HEK293 (cell line): ENCODE measurements around the gene PLEKHA6.

ENCODE experiments used
- CTCF ChIP-seq: fragments of 450-650 bp; formaldehyde crosslinking; IDR thresholded peaks from 2 replicates; pipeline ENCODE4 v1.5.1; 2016; ENCODE audit warnings: missing biosample characterization, missing genetic modification characterization
- KLF8 ChIP-seq: fragments of 450-650 bp; formaldehyde crosslinking; IDR thresholded peaks from 2 replicates; pipeline ENCODE4 v1.5.1; 2016; ENCODE audit warnings: missing biosample characterization, missing genetic modification characterization
- PBX3 ChIP-seq: sonication (generic); formaldehyde crosslinking; IDR thresholded peaks from 2 replicates; pipeline ENCODE4 v1.8.1; 2022; ENCODE audit warnings: mild to moderate bottlenecking, moderate library complexity, missing genetic modification reagents
- REST ChIP-seq: fragments of 450-650 bp; formaldehyde crosslinking; IDR thresholded peaks from 2 replicates; pipeline ENCODE4 v1.5.1; 2016; ENCODE audit warnings: missing biosample characterization, missing genetic modification characterization
- TCF7L2 ChIP-seq: IDR thresholded peaks from 2 replicates; pipeline ENCODE4 v1.6.1; 2011; ENCODE audit warnings: low read depth, mild to moderate bottlenecking, inconsistent platforms, low read length, moderate library complexity, borderline replicate concordance
- TRIM28 ChIP-seq: IDR thresholded peaks from 2 replicates; pipeline ENCODE4 v1.6.1; 2011; ENCODE audit warnings: low read length, control low read depth, borderline replicate concordance
- YY1 ChIP-seq: fragments of 450-650 bp; formaldehyde crosslinking; IDR thresholded peaks from 2 replicates; pipeline ENCODE4 v1.5.1; 2018; ENCODE audit warnings: missing biosample characterization, missing genetic modification characterization
- ZNF624 ChIP-seq: fragments of 450-650 bp; formaldehyde crosslinking; IDR thresholded peaks from 2 replicates; pipeline ENCODE4 v1.5.1; 2017; ENCODE audit warnings: missing biosample characterization, missing genetic modification characterization
- ZNF670 ChIP-seq: fragments of 450-650 bp; formaldehyde crosslinking; IDR thresholded peaks from 2 replicates; pipeline ENCODE4 v1.5.1; 2016; ENCODE audit warnings: missing biosample characterization, missing genetic modification characterization, low read depth
- ZNF707 ChIP-seq: fragments of 450-650 bp; formaldehyde crosslinking; IDR thresholded peaks from 2 replicates; pipeline ENCODE4 v1.5.1; 2016; ENCODE audit warnings: missing biosample characterization, missing genetic modification characterization
- ZSCAN4 ChIP-seq: fragments of 450-650 bp; formaldehyde crosslinking; IDR thresholded peaks from 2 replicates; pipeline ENCODE4 v1.5.1; 2017; ENCODE audit warnings: missing biosample characterization, missing genetic modification characterization

GRCh38 chr1:204301171-204301957, 58.4 kb downstream of the PLEKHA6 start:
- no peak for TF ChIP-seq CTCF
- no peak for TF ChIP-seq YY1
- TF ChIP-seq ZNF624 (tag by site-specific recombination) = no peak
- no peak for TF ChIP-seq TCF7L2
- TF ChIP-seq TRIM28 = no peak
- TF ChIP-seq ZNF707 (tag by site-specific recombination) = no peak
- TF ChIP-seq ZNF670 (tag by site-specific recombination) = no peak
- TF ChIP-seq ZSCAN4 (tag by site-specific recombination) = no peak
- TF ChIP-seq REST = no peak
- no peak for TF ChIP-seq KLF8 (tag by site-specific recombination)
- no peak for TF ChIP-seq PBX3 (CRISPR knock-in tag)
